ENCODE results near the gene ANKZF1.

Gene ANKZF1

DNA sequence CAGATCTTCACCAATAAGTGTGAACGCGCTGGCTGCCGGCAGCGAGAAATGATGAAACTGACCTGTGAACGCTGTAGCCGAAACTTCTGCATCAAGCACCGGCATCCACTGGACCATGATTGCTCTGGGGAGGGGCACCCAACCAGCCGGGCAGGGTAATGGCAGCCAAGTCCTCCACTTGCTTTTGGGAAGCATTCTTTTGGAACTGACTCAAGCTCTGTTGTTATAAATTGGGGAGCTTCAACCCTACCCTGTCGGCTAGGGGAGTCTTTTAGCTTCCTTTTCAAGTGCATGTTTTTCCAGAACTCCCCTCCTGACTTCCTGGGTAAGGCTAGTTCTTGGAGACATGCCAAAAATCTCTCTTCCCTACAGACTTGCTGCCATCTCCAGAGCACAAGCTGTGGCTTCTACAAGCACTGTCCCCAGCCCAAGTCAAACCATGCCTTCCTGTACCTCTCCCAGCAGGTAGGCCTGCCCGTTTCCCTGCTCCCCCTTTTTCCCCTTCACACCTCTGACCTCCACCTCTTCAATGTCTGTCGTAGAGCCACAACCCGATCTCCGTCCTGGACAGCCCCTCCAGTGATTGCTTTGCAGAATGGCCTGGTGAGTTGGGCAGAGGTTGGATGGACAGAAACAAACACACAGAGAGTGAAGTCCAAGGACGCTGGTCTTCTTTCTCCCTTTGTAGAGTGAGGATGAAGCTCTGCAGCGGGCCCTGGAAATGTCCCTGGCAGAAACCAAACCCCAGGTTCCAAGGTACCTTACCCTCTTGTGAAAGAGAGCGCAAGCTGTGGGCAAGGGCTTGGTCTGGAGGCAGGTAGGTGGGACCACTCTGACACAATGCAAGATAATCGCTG, 21.5 kb upstream of the ANKZF1 start:
- no peak for DNase-seq (ENCODE audit: low read depth)

DNA sequence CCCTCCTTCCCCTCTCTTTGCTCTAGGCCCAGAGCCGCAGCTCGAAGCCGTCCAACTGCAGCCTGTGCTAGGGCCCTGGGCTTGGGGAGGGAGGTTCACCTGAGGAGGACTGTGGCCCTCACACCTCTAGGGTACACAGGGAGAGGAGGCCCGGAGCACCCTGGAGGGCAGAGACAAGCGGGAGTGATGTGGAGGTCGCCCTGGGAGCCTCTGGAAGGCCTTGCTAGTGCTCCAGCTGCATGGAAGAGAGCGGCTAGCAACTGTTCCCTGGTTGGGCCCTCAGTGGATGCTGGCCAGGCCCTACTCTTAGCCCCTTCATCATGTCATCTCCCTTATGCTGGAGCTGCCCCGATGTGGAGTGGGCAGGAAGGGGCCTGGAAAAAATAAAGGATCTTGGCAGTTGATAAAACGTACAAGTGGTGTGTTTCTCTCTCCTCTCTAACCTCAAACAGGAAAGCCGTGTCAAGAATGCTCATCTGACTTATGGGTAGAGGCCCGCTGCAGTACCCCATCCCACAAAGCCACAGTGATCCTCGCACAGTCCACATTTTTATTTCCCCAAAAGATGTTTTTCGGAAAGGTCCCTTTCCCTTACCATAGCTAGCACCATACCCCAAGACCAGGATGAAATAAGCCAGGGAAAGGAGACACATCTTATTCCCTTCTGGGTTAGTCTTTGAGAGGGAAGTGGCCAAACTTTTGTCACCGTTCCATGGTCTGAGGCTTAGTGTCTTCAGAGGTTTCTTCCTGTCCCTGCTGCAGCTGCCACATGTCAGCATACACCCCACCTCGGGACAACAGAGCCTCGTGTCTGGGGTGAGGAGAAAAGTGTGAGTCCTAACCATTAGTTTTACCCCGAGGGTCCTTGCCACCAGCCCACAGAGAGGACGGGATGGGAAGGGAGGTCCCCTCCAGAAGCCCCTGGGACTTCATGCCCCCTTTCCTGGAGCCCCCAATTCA, 20.1 kb upstream of the ANKZF1 start:
- DNase-seq (ENCODE audit: low read depth), result no peak

- DNase-seq (ENCODE audit: low read depth), result no peak
These were observed 19.3 kb upstream of the ANKZF1 start for GRCh38 chr2:219210196-219210885.

- no peak for DNase-seq (ENCODE audit: low read depth)
These were observed 18.7 kb upstream of the ANKZF1 start for GRCh38 chr2:219210886-219211362.

GRCh38 chr2:219213026-219213415, 16.6 kb upstream of the ANKZF1 start:
- no peak for DNase-seq (ENCODE audit: low read depth)

DNA sequence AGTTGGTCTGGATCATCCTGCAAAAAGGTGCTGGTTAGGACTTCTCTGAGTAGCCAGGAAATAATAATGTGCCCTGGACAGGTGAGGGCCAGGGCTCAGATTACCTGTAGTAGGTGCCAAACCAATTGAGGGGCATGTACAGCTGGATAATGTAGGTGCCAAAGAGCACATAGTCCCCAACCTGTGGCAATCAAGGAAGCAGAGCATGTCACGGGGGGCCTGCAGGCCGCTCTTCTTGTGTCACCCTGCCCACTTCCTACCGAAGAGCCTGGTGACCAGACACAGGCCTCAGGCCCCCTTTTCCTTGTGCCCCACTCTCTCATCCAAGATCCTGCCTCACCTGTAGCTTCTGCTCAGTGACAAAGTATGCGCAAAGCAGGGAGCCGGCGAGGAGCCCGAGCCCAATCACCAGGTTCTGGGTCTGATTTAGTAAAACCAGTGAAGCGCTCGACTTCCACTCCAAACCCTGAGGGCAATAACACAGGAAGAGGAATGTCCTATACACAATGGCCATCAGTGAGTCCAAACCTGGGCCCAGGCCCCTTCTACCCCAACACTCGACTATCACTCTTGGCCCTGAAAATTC, 16.0 kb upstream of the ANKZF1 start:
- DNase-seq (ENCODE audit: low read depth), result no peak

DNA sequence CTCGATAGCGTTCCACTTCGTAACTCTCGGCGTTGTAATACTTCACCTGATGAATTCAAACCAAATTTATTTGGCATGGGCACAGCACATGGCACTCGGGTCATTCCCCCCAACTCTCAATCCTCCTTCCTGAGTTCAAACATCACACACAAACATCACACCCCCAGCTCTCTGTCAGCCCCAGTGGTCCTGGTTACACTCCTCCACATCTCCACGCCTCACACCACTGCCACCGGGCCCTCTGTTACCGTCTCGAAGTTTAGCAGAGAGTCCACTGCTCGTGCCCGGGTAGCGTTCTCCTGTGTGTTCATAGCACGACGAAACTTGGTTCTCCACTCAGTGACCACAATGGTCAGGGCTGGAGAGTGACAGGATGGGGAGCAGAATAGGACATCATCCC, 15.5 kb upstream of the ANKZF1 start:
- DNase-seq (ENCODE audit: low read depth), result no peak

GRCh38 chr2:219214786-219215185, 14.8 kb upstream of the ANKZF1 start:
- DNase-seq (ENCODE audit: low read depth), result no peak

DNA sequence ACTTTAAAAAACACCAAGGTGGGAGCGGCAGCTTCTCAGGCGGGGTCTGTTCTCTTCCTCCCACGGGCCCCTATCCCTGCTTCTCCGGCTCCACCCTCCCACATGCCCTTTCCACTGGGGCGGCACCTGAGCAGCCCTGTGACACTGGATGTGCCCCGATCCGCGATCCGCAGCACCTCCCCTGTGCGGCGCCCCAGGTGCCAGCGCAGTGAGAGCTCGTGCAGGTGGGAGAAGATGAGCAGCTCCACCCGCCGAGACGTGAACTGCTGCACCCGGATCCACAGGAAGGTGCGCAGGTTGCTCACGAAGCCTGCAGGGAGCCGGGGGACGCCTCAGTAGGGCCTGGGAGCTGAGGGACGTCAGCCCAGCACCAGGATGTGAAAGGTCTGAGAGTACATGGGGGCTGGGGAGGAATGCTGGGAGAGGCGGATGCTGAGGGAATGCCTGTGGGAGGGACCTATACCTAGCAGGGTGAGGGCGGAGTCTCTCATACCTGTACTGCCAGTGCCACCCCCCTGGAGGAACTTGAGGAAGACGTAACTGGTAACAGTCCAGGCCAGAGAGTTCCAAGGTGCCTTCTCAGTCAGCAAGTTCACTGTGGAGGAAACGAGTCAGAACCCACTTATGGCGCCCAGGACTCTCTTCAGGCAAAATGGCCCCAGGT, 13.6 kb upstream of the ANKZF1 start:
- no peak for DNase-seq (ENCODE audit: low read depth)

DNA sequence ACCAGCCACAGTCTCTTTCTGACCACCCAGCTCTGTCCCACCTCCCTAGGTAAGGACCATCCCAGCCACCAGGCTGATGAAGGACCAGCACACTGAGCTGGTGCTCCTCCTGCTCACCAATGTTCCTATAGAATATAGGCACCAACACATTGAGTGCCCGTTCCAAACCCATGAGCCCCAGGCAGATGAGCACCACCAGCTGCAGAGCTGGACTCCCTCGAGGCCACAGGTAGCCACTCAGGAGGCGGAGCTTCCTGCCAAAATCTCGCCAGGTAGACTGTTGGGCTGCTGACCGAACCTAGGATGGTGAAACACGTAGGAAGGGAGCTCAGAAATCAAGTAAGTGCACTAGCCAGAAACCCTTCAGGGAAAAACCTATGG, 13.1 kb upstream of the ANKZF1 start:
- DNase-seq (ENCODE audit: low read depth), result no peak

DNA sequence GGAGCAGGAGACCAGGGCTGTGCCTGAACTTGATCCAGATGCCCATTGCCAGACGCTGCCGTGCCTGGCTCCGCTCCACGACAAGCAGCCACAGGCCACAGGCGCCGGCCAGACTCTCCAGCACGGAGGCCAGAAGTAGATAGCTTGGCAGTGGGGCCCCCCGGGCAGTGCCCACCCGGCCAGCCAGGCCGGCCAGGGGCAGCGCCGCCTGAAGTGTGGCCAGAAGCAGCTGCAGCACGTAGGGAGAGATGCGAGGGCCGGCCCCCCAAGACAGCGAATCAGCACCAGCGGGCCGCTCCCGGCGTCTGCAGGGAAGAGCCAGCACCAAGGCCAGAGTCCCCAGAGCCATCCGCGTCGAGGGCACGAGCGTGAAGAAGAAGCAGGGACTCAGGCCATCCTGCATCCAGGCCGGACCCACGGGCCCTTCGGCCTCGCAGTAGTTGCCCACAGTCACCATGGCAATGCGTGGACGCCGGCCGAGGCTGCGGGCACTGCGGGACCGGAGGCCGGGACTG, 11.3 kb upstream of the ANKZF1 start:
- peak; percentile 50 for DNase-seq (ENCODE audit: low read depth)

GRCh38 chr2:219218732-219219701, 10.6 kb upstream of the ANKZF1 start, which contains the start of gene ABCB6:
ABCB6 (minus strand) TSS chr2:219218958; CDS start chr2:219218673, 285 bp downstream.
- peak; percentile 95 for DNase-seq (ENCODE audit: low read depth)

DNA sequence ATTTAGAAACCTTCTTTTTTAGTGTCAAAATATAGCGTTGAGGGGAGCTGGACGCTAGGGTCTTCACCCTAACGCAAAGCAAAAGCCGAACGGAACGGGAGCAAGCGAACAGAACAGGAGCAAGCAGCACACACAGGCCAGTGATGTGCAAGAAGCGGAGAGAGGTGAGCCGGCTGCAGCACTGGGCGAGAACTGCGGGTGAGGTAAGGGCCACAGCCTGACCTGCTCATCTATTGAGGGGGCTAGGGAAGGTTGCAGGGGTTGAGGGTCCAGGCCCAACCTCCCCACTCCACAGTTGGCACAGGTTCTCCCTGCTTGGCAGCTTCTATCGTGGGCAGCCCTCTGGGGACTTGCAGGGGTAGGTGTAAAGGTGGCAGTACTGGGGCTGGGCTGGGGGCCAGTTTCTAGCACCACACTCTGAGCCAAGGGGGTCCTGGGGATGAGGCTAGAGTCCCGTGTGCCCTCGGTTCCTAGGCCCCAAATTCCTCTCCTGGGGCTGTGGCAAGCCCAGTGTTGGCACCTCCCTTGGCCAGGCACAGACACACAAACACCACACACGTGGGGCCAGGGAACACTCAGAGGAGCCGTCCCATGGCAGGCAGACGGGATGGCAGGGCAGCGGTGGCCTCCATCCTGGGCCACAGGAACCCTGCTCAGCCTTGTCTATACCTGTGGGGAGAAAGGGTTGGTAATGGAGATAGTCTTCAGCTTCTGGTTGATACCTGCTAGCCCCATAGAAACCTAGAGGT, 9.6 kb upstream of the ANKZF1 start:
- DNase-seq (ENCODE audit: low read depth), result no peak

DNA sequence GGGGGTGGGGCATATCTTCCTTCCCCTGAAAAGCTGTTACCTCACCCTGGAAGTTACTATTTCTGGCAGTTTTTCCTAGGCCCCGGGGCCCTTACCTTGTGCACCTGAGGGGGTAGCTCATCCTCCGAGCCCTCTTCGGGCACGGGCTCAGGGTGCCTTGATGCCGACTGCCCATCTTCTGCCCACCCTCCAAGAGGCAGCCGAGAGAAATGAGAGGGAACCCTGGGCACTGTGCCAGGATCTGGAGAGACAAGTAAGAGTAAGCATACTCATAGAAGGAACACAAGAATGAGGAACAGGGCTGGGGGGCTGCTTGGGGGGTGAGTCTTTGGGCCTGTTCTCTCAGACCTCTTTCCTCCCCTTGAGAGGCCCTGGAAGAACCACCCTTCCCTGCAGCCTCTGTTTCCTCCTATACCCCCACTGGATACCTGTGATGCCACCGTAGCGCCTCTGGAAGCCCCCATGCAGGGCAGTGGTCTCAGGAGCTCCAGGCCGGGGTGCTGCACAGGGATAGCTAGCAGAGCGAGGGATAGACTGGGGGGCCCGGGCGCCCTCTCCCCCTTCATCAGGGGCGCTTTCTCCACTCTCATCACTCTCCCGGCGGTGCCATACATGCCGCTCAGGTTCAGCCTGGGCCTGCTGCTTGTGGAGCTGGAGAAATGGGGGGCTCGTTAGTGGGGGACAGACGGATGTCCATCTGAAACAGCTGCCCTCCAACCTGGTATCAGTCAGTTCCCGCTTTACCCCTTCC, 8.8 kb upstream of the ANKZF1 start:
- DNase-seq (ENCODE audit: low read depth), result no peak

GRCh38 chr2:219221957-219222518, 7.6 kb upstream of the ANKZF1 start:
- no peak for DNase-seq (ENCODE audit: low read depth)

GRCh38 chr2:219223831-219224610, 5.6 kb upstream of the ANKZF1 start:
- DNase-seq (ENCODE audit: low read depth), result no peak

DNA sequence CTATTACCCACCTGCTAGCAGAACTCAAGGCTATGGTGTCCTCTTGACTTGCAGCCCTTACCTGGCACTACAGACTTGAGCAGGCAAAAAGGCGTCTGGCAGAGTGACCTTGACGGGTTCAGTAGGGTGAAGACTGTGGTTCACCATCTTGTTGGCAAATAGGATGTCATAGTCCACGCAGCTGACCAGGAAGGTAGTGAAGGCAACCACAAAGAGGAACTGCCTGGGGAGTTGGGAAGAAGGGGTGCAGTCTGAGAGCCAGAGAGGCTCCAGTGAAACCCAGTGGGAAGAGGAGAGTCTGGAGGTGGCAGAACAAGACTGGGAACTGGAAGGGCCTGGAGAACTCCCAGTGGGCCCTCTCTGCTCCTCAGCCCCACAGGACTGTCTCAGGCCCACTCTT, 4.3 kb upstream of the ANKZF1 start:
- no peak for DNase-seq (ENCODE audit: low read depth)
